K562 (cell line): ENCODE results near the gene ZC3H18. TPM values are rescaled to one million over a fixed set of nuclear protein-coding genes. Genes with fewer than 3 reads are reported as not detected.

ENCODE experiments used
- ARHGAP35 ChIP-seq: fragments of 450-650 bp; IDR thresholded peaks from 2 replicates; pipeline ENCODE4 v1.6.1; 2018; ENCODE audit not compliant: partially characterized antibody
- CBX1 ChIP-seq: sonication (generic); IDR thresholded peaks from 2 replicates; pipeline ENCODE4 v1.6.1; 2016; ENCODE audit warnings: antibody characterized with exemption, low read depth, mild to moderate bottlenecking
- CC2D1A ChIP-seq: fragments of 450-650 bp; IDR thresholded peaks from 2 replicates; pipeline ENCODE4 v1.6.1; 2017; ENCODE audit warnings: mild to moderate bottlenecking
- ETV1 ChIP-seq: fragments of 450-650 bp; conservative IDR thresholded peaks from 2 replicates; pipeline ENCODE4 v1.6.1; 2016; ENCODE audit warnings: missing genetic modification characterization, control low read depth, low read depth, missing compliant biosample characterization
- EWSR1 ChIP-seq: fragments of 450-650 bp; IDR thresholded peaks from 2 replicates; pipeline ENCODE4 v1.6.1; 2018; ENCODE audit warnings: borderline replicate concordance, mild to moderate bottlenecking, low read depth, moderate library complexity; ENCODE audit not compliant: partially characterized antibody
- FOXP1 ChIP-seq: sonication (generic); formaldehyde crosslinking; IDR thresholded peaks from 2 replicates; pipeline ENCODE4 v1.8.0; 2022; ENCODE audit warnings: mild to moderate bottlenecking, missing genetic modification reagents
- HMGN3 ChIP-seq: IDR thresholded peaks from 2 replicates; pipeline ENCODE4 v1.6.1; 2011; ENCODE audit warnings: borderline replicate concordance, low read depth, mild to moderate bottlenecking, mixed read lengths, low read length; ENCODE audit not compliant: insufficient read length; ENCODE audit errors: extremely low read depth
- JUN ChIP-seq, 2 experiments: sonication (generic) in 1 of 2; formaldehyde crosslinking in 1 of 2; IDR thresholded peaks; 2 replicates each; pipeline versions ENCODE4 v1.6.1 to v1.8.0; 2012 to 2022; ENCODE audit warnings: borderline replicate concordance in 2 of 2, mild to moderate bottlenecking in 2 of 2, improper control_type of control experiment in 1 of 2, low read depth in 1 of 2, low read length in 1 of 2, missing genetic modification reagents in 1 of 2
- MAX ChIP-seq: sonication (generic); formaldehyde crosslinking; IDR thresholded peaks from 2 replicates; pipeline ENCODE4 v1.9.0; 2022; ENCODE audit warnings: mild to moderate bottlenecking, missing genetic modification reagents
- MTA3 ChIP-seq: fragments of 450-650 bp; formaldehyde crosslinking; IDR thresholded peaks from 2 replicates; pipeline ENCODE4 v1.6.1; 2017; ENCODE audit warnings: mild to moderate bottlenecking, borderline replicate concordance
- NRF1 ChIP-seq, 2 experiments: fragments of 450-650 bp; IDR thresholded peaks in 1 of 2; conservative IDR thresholded peaks in 1 of 2; 2 replicates each; pipeline ENCODE4 v1.6.1; 2014; ENCODE audit warnings: mild to moderate bottlenecking in 2 of 2
- PHF20 ChIP-seq: fragments of 450-650 bp; IDR thresholded peaks from 2 replicates; pipeline ENCODE4 v1.6.1; 2018; ENCODE audit not compliant: partially characterized antibody
- SIN3B ChIP-seq: fragments of 450-650 bp; IDR thresholded peaks from 2 replicates; pipeline ENCODE4 v1.6.1; 2017; ENCODE audit warnings: low read depth, mild to moderate bottlenecking, moderate library complexity
- TFAP4 ChIP-seq: sonication (generic); formaldehyde crosslinking; IDR thresholded peaks from 2 replicates; pipeline ENCODE4 v1.8.0; 2022; ENCODE audit warnings: missing genetic modification reagents, mild to moderate bottlenecking, moderate library complexity, borderline replicate concordance
- ZBTB33 ChIP-seq: sonication (generic); formaldehyde crosslinking; IDR thresholded peaks from 2 replicates; pipeline ENCODE4 v1.8.1; 2023; ENCODE audit warnings: mild to moderate bottlenecking, missing genetic modification reagents
- ZNF395 ChIP-seq: fragments of 200-800 bp; sonication (Bioruptor generic); IDR thresholded peaks from 2 replicates; pipeline ENCODE4 v1.6.1; 2017; ENCODE audit warnings: missing genetic modification characterization, missing compliant biosample characterization
- polyA plus RNA-seq, 8 experiments: library from polyadenylated mRNA; depleted of rRNA in 4 of 8; stranded (reverse) in 5 of 8; unstranded in 3 of 8; fragments of >200 nt; fragmentation: Nextera tagmentation in 2 of 8; fragmentation: Illumina TruSeq in 1 of 8; extraction: Ambion mirVana in 2 of 8; extraction: Trizol in 1 of 8; gene quantifications; 2 replicates each; pipeline versions ENCODE4 v1.2.1 to v1.2.3, GENCODE V29; 2011 to 2014; ENCODE audit warnings: inconsistent platforms in 1 of 8, missing spikeins in 1 of 8
- total RNA-seq, 7 experiments: library from RNA; depleted of rRNA in 6 of 7; stranded (reverse); fragments of >200 nt in 6 of 7; fragmentation: Illumina TruSeq in 2 of 7; extraction: Trizol in 2 of 7; gene quantifications; 2 replicates each; pipeline versions ENCODE4 v1.2.1 to v1.2.3, GENCODE V29; 2011 to 2021; ENCODE audit warnings: low replicate concordance in 1 of 7

The ZC3H18 gene
- total and polyA plus RNA-seq, 9 of the 15 experiments (the other 6 are each of a cell fraction or from before 2014, with no cell fraction given): 1.7 to 88.7 (median 26.9) TPM

- TF ChIP-seq EWSR1: no peak
- TF ChIP-seq PHF20: peak; percentile 15
- no peak for TF ChIP-seq ZNF395 (CRISPR knock-in tag)
- 0 out of 2 replicates have a peak, but pooled peaks have one; percentile 28 for TF ChIP-seq SIN3B
- 0 out of 2 replicates have a peak, but pooled peaks have one; percentile 70 for TF ChIP-seq CBX1
- TF ChIP-seq ZBTB33 (CRISPR knock-in tag): peak; percentile 97
- peak; percentile 32 for TF ChIP-seq HMGN3
- peak; percentile 79 for TF ChIP-seq CC2D1A
- peak; percentile 80 for TF ChIP-seq TFAP4 (CRISPR knock-in tag)
- TF ChIP-seq MAX (CRISPR knock-in tag): peak; percentile 27; the same call in 1 of the 2 replicates
- no peak for TF ChIP-seq JUN (IDR thresholded peaks at IDR 0.05; ENCODE audit: borderline replicate concordance, low read depth, low read length)
- no peak for TF ChIP-seq JUN (CRISPR knock-in tag; IDR thresholded peaks at IDR 0.05; ENCODE audit: borderline replicate concordance)
- TF ChIP-seq FOXP1 (CRISPR knock-in tag): 0 out of 2 replicates have a peak, but pooled peaks have one; percentile 17
- TF ChIP-seq ETV1: 0 out of 2 replicates have a peak, but pooled peaks have one; percentile 7
- TF ChIP-seq MTA3: no peak; the same call in 1 of the 2 replicates
- no peak for TF ChIP-seq ARHGAP35
- peak; percentile 62 to 73 for TF ChIP-seq NRF1 (conservative IDR thresholded peaks at IDR 0.05 in 1 of 2, IDR thresholded peaks at IDR 0.05 in 1 of 2)
Measured at GRCh38 chr16:88527186-88527936, 42.8 kb upstream of the ZC3H18 start (continued).
